Omental fat pad (tissue), 4 donors: Measurements from ENCODE around the gene PPT2. TPM values are rescaled to one million over a fixed set of nuclear protein-coding genes. Genes with fewer than 3 reads are reported as not detected.
A peak's percentile ranks its signal among the peaks of the same experiment; 100 is the strongest.

Experiments used
- ATAC-seq: fragments of 150-250 bp; one replicate; pipeline ENCODE4 v1.9.1; 2016; ENCODE audit warnings: mild to moderate bottlenecking, moderate library complexity; ENCODE audit not compliant: low FRiP score
- DNase-seq: peaks from one replicate; pipeline ENCODE4 v3.0.0-alpha.2; 2019; ENCODE audit warnings: low spot score
- total RNA-seq, 4 donors: library from RNA; depleted of rRNA; stranded (reverse); fragments of >200 nt; gene quantifications; one replicate each; pipeline ENCODE4 v1.1.0, GENCODE V29; 2016
- TF ChIP-seq, protein P1 (sequence below), 3 donors: fragments of 450-650 bp; IDR thresholded peaks; one replicate each; pipeline ENCODE4 v1.5.1; 2016 to 2017; ENCODE audit warnings: antibody characterized with exemption in 3 of 3, mild to moderate bottlenecking in 3 of 3, moderate library complexity in 2 of 3

PPT2 gene, protein sequence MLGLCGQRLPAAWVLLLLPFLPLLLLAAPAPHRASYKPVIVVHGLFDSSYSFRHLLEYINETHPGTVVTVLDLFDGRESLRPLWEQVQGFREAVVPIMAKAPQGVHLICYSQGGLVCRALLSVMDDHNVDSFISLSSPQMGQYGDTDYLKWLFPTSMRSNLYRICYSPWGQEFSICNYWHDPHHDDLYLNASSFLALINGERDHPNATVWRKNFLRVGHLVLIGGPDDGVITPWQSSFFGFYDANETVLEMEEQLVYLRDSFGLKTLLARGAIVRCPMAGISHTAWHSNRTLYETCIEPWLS
- total RNA-seq, result 100 to 1,000 TPM in 1 of 4 donors, 10 to 100 TPM in 3; 21.5 to 161 (median 34.3) TPM

DNA sequence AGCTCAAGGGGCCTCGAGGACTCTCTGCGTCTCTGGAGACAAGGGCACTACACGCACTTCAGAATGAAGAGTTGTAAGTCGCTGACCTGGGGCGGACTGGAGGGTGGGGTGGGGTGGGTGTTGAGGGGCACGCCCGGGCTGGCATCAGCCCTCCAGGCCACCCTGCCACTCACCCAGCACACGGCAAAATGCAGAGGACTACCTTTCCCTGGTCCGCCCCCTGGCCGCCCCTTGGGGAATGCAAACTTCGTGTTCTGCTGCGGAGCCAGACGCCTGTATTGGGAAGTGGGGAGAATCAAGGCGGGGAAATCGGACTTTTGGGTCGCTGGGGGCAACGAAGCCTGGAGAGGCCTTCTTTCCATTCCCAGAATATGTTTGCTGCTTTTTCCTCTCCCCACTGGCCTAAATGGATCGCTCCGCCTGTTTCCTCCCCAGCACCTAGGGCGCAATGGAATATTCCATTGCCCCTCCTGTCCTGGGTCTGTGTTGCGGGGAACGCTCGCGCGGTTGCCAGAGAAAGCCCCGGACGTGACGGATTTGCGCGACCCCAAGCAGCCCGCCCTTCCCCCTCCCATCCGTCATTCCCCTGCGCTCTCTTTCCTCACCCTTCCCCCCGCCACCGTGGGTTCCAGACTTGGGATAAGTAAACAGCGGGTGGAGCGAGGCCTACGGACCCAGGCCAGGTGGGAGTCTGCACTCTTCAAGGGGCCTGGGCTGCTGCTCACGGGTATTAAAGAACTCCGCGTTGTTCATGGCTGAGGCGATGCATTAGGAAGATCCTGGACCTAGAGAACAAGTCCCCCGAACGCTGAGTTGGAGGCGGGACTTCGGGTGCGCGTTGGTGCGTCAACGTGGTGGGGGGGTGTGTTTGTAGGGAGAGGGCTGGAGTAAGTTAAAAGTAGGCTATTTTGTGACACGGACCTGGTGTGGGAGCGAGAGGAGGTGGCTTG, at the start of gene PPT2:
Gene PPT2 (plus strand): TSS at position 578 of the 950 bp plus-strand sequence. CDS start 454 bp downstream, outside the sequence.
- ATAC-seq (peak; percentile 76), DNase-seq (peak; percentile 62)
- TF ChIP-seq, protein P1, sequence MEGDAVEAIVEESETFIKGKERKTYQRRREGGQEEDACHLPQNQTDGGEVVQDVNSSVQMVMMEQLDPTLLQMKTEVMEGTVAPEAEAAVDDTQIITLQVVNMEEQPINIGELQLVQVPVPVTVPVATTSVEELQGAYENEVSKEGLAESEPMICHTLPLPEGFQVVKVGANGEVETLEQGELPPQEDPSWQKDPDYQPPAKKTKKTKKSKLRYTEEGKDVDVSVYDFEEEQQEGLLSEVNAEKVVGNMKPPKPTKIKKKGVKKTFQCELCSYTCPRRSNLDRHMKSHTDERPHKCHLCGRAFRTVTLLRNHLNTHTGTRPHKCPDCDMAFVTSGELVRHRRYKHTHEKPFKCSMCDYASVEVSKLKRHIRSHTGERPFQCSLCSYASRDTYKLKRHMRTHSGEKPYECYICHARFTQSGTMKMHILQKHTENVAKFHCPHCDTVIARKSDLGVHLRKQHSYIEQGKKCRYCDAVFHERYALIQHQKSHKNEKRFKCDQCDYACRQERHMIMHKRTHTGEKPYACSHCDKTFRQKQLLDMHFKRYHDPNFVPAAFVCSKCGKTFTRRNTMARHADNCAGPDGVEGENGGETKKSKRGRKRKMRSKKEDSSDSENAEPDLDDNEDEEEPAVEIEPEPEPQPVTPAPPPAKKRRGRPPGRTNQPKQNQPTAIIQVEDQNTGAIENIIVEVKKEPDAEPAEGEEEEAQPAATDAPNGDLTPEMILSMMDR (IDR thresholded peaks at IDR 0.05), result no peak

DNA sequence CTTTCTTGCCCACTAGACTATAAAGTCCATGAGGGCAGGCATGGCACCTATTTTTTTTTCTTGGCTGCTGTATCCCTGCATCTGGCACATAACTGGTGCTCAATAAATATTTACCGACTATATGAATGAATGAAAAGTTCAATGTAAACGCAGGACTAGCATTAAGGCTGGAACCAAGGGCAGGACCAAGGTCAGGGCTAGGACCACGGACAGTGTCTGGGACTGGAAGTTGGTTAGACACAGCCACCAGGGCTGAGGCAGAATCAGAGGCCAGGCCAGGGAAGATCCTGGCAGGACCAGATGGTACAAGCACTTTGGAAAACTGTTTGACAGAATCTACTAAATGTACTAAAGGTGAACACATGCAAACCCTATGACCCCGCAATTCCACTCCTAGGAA, 48.5 kb upstream of the PPT2 start:
- ATAC-seq (no peak), DNase-seq (no peak)

DNA sequence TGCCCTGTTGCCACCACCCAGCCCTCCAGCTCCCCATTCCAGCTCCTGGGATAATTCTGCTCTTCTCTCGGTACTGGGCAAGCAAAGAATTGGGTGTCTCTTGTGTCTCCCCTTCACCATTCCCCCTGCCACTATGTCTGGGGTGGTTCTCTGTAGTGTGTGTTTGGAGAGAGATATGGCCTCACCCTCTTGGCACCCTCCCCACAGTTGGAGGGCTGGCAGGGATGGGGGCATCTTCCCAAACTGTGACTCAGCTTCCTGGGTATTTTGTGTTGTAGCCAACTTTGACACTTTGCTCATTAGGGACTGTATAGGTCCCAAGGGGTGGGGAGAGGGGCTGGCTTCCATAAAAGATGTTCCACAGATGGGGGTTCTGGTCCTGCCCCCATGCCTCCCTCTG, 46.5 kb upstream of the PPT2 start:
- TF ChIP-seq, protein P1 (IDR thresholded peaks at IDR 0.05), result no peak
- DNase-seq, result no peak
- peak; percentile 38 for ATAC-seq

More for the DNA sequence above, 48.5 kb upstream of the PPT2 start:
- TF ChIP-seq, protein P1 (IDR thresholded peaks at IDR 0.05), result no peak

DNA sequence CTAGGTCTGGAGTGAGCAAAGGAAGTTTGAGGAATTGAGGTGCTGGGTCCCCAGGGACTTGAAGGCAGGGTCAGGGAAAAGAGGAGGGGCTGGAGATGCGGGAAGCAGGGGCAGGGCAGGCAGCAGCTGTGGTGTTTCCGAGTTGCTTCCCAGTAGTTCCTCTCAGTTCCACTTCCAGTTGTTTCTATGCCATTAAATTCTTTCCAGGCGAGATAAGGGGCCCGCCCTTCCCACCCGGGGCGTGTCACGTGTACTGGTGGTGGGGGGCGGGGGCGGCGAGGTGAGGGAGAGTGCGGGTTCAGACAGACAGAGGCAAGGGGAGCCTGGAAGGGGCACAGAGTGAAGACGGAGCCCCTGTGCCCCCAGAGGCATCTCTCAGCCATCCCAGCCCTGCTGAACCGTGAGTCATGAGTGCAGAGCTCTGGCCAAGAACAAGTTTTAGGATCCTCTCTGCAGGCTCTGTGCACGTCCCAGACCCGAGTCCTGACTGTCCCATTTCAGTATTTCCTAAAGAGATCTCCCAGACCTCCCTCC, 45.8 kb upstream of the PPT2 start:
- ATAC-seq, result peak; percentile 76
- no peak for DNase-seq

DNA sequence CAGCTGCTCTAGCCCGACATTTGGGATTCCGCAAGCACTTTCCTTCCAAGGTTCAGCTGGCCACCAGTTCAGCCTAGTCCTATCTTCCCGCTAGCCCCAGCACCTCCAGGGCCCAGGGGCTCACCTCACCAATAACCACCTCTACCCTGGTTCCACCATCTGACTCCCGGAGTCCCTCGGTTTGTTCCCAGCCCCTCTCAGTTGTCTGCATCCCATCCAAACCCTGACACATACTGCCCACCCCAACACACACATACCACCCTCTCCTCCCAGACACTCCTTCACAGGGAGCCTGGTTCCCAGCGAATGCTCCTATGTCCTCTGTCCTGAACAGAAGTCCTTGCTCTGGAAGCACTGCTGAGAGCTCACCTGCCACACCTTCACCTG, 45.2 kb upstream of the PPT2 start:
- DNase-seq (no peak), ATAC-seq (no peak)
- TF ChIP-seq, protein P1 (IDR thresholded peaks at IDR 0.05), result no peak

More for the DNA sequence above, 45.8 kb upstream of the PPT2 start:
- TF ChIP-seq, protein P1 (IDR thresholded peaks at IDR 0.05), result no peak

DNA sequence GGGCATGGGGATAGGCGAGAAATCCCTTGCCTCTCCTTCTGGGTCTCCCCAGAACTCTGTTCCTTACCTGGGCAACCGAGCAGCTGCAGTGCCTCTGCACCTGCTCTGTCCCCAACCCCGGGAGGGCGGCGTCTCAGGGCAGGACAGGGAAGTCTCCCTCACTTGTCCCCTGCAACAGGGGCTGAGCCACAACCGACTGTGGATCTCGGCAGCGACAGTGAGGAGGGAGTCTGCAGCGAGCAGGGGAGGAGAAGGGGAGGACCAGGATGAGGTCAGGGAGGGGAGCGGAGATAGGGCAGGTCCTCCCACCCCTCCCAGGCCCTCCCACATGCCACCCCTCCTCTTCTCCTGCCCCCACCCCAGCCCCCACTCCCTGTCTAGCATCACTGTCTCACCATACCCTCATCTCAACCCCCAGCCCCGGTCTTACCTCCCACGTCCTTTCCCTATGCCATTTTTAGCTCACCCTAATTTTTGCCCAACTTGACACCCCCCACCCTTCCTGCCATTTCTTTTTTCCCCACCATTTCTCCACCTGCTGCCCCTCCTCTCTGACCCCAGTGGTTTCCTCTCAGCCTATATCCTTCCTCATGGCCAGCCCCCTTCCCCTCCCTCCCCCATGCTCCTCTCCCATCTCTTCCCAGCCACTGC, 44.7 kb upstream of the PPT2 start, which contains the start of gene TNXB:
Gene TNXB (minus strand): TSS at position 225 of the 651 bp plus-strand sequence. CDS start 11,140 bp downstream, outside the sequence.
- no peak for ATAC-seq
- no peak for DNase-seq
- TF ChIP-seq, protein P1 (IDR thresholded peaks at IDR 0.05), result no peak
